ENCODE measurements around the gene NPTX2. TPM values are rescaled to one million over a fixed set of nuclear protein-coding genes. Genes with fewer than 3 reads are reported as not detected.

The NPTX2 gene
- total RNA-seq, 3 donors from 2014 or later (not counting 1 experiment from before 2014, with no cell fraction given) = 0.14 TPM; not detected in 2

DNA sequence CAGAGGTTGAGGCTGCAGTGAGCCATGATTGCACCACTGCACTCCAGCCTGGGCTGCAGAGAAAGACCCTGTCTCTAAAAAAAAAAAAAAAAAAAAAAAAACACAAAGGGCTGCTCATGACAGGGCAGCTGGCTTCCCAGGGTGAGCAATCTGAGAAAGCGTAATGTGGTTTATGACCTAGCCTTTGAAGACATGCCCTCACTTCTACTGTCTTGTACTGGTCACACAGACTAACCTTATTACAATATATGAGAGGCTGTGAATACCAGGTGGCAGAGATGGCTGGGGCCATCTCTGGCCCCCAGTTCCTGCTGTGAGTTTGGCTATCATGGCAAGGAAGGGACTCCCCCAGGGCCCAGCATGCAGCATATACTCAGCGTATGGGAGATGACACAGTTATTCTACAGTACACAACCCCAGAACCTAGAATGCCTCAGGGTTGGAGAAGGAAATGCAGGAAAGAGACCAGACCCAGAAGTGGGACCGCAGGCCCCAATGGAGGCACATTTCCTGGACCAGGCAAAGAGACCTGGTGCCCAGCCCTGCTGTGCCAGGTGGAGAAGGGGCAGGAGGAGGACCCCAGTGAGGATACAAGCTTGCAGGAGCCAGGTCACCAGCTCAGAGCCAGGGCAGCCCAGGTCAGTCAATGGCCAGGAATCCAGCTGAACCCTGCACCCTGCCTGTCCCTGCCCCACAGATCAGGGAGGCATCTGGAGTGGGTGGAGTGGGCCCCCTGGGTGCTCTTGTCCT is 26.3 kb downstream of the NPTX2 start:
- 51% methylated on average over 2 of the region's 3 CpGs for WGBS (ENCODE audit: insufficient coverage)
- H3K27me3 ChIP-seq (ENCODE audit: control insufficient read depth, insufficient read depth, low read length) = no peaks in the 10 kb centered on the region
- H3K9me3 Mint-ChIP-seq = peaks cover 2 to 3% of the 10 kb centered on the region in 2 donors
- no peaks in the 10 kb centered on the region for H3K27me3 Mint-ChIP-seq (ENCODE audit: low read depth in 2 of 2)
- no peak overlapping the region for H3K27ac ChIP-seq (ENCODE audit: low read length)
- no peaks in the 10 kb centered on the region for H3K9me3 ChIP-seq (ENCODE audit: control insufficient read depth, insufficient read depth, low read length)
- DNase-seq = no peak
- no peak overlapping the region for H3K4me3 ChIP-seq (ENCODE audit: low read length)
- ATAC-seq = peak in 1 of 3 donors; percentile 8
- no peaks in the 10 kb centered on the region for H3K36me3 ChIP-seq (ENCODE audit: control insufficient read depth, insufficient read depth, low read length)
- no peak overlapping the region for H3K4me3 Mint-ChIP-seq
- TF ChIP-seq CTCF (IDR thresholded peaks at IDR 0.05) = no peak
- H3K4me1 ChIP-seq (ENCODE audit: control insufficient read depth, insufficient read depth, low read length) = peaks cover 10% of the 10 kb centered on the region
- H3K4me1 Mint-ChIP-seq = no peaks in the 10 kb centered on the region
- no peak overlapping the region for H3K27ac Mint-ChIP-seq
- intact Hi-C loops (cut with micrococcal nuclease) = no loop called here
- peaks cover 5% of the 10 kb centered on the region for H3K36me3 Mint-ChIP-seq

DNA sequence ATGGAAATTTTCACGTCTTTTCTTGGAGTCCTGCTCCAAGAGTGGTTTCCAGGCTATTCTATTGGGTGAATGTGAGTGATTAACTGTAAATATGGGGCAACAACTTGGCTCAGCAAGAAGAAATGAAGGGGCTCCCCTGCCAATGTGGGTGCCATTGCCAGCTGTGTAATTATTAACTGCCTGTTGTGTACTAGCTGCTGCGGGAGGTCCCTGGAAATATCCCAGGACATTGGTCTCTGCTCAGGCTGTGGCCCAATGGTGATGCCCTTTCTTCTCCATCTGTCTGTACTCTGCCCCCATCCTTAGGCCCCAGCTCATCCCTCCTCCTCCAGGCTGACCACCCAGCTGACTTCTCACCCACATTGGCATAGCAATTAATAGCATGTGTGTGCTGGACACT is 29.4 kb downstream of the NPTX2 start:
- WGBS (ENCODE audit: insufficient coverage) = 86% methylated on average over 2 of the region's 2 CpGs
- Histone ChIP-seq H3K9me3 (ENCODE audit: control insufficient read depth, insufficient read depth, low read length) (no peaks in the 10 kb centered on the region), H3K4me1 (ENCODE audit: control insufficient read depth, insufficient read depth, low read length) (peaks cover 6% of the 10 kb centered on the region), H3K27me3 (ENCODE audit: control insufficient read depth, insufficient read depth, low read length) (no peaks in the 10 kb centered on the region), H3K4me3 (ENCODE audit: low read length) (no peak overlapping the region), H3K27ac (ENCODE audit: low read length) (no peak overlapping the region), H3K36me3 (ENCODE audit: control insufficient read depth, insufficient read depth, low read length) (no peaks in the 10 kb centered on the region)
- no peaks in the 10 kb centered on the region for H3K27me3 Mint-ChIP-seq (ENCODE audit: low read depth in 2 of 2)
- no peak for TF ChIP-seq CTCF (IDR thresholded peaks at IDR 0.05)
- intact Hi-C loops (cut with micrococcal nuclease) = no loop called here
- no peaks in the 10 kb centered on the region for H3K4me1 Mint-ChIP-seq
- ATAC-seq = no peak
- no peaks in the 10 kb centered on the region for H3K36me3 Mint-ChIP-seq
- H3K9me3 Mint-ChIP-seq = no peaks in the 10 kb centered on the region
- no peak for DNase-seq
- H3K27ac Mint-ChIP-seq = no peak overlapping the region
- no peak overlapping the region for H3K4me3 Mint-ChIP-seq

- Histone ChIP-seq H3K36me3 (ENCODE audit: control insufficient read depth, insufficient read depth, low read length) (no peaks in the 10 kb centered on the region), H3K4me1 (ENCODE audit: control insufficient read depth, insufficient read depth, low read length) (no peaks in the 10 kb centered on the region), H3K27me3 (ENCODE audit: control insufficient read depth, insufficient read depth, low read length) (no peaks in the 10 kb centered on the region), H3K27ac (ENCODE audit: low read length) (no peak overlapping the region), H3K4me3 (ENCODE audit: low read length) (no peak overlapping the region), H3K9me3 (ENCODE audit: control insufficient read depth, insufficient read depth, low read length) (no peaks in the 10 kb centered on the region)
- no peak for TF ChIP-seq CTCF (IDR thresholded peaks at IDR 0.05)
- Mint-ChIP-seq H3K4me1 (no peaks in the 10 kb centered on the region), H3K4me3 (no peak overlapping the region), H3K36me3 (no peaks in the 10 kb centered on the region), H3K27me3 (ENCODE audit: low read depth in 2 of 2) (no peaks in the 10 kb centered on the region), H3K9me3 (no peaks in the 10 kb centered on the region), H3K27ac (no peak overlapping the region)
- intact Hi-C loops (cut with micrococcal nuclease) = no loop called here
- ATAC-seq (no peak), DNase-seq (no peak)
- WGBS (ENCODE audit: insufficient coverage) = 84% methylated on average over 4 of the region's 4 CpGs
Observed at GRCh38 chr7:98647326-98647725, 30.2 kb downstream of the NPTX2 start.

- H3K27me3 Mint-ChIP-seq (ENCODE audit: low read depth in 2 of 2) = no peaks in the 10 kb centered on the region
- no peaks in the 10 kb centered on the region for H3K4me1 Mint-ChIP-seq
- no peak overlapping the region for H3K4me3 Mint-ChIP-seq
- Histone ChIP-seq H3K9me3 (ENCODE audit: control insufficient read depth, insufficient read depth, low read length) (no peaks in the 10 kb centered on the region), H3K27ac (ENCODE audit: low read length) (no peak overlapping the region), H3K4me1 (ENCODE audit: control insufficient read depth, insufficient read depth, low read length) (no peaks in the 10 kb centered on the region), H3K36me3 (ENCODE audit: control insufficient read depth, insufficient read depth, low read length) (no peaks in the 10 kb centered on the region), H3K27me3 (ENCODE audit: control insufficient read depth, insufficient read depth, low read length) (no peaks in the 10 kb centered on the region), H3K4me3 (ENCODE audit: low read length) (no peak overlapping the region)
- H3K36me3 Mint-ChIP-seq = no peaks in the 10 kb centered on the region
- DNase-seq (no peak), ATAC-seq (no peak)
- WGBS (ENCODE audit: insufficient coverage) = 92% methylated on average over 6 of the region's 6 CpGs
- no peaks in the 10 kb centered on the region for H3K9me3 Mint-ChIP-seq
- intact Hi-C loops (cut with micrococcal nuclease) = no loop called here
- TF ChIP-seq CTCF (IDR thresholded peaks at IDR 0.05) = no peak
- H3K27ac Mint-ChIP-seq = no peak overlapping the region
Observed at GRCh38 chr7:98651760-98652159, 34.7 kb downstream of the NPTX2 start.

All from natural killer cell (primary cell).